Lower lobe of right lung (tissue), 2 donors: Measurements from ENCODE around the gene SLX4. TPM values are rescaled to one million over a fixed set of nuclear protein-coding genes. Genes with fewer than 3 reads are reported as not detected.
"Not testable (repeated sequence)": the region's sequence is repeated elsewhere in the genome, so short reads cannot be mapped to it uniquely, and the experiment has no call there.

Experiments
- ATAC-seq, 2 donors: fragments of 200-7000 bp; cut with Tn5 transposase; one replicate each; pipeline ENCODE4 v1.9.1; 2020 to 2022; ENCODE audit warnings: mild to moderate bottlenecking in 2 of 2, moderate library complexity in 2 of 2
- DNase-seq: peaks from one replicate; pipeline ENCODE4 v3.0.0-alpha.2; 2020
- H3K27ac ChIP-seq: fragments of 200-600 bp; one replicate; pipeline ENCODE4 v1.8.0; 2022
- H3K27me3 ChIP-seq: fragments of 200-600 bp; one replicate; pipeline ENCODE4 v1.8.0; 2022; ENCODE audit warnings: low read depth
- H3K36me3 ChIP-seq: fragments of 200-600 bp; one replicate; pipeline ENCODE4 v1.8.0; 2022; ENCODE audit warnings: mild to moderate bottlenecking
- H3K4me1 ChIP-seq: fragments of 200-600 bp; one replicate; pipeline ENCODE4 v1.8.0; 2022
- H3K4me3 ChIP-seq: fragments of 200-600 bp; one replicate; pipeline ENCODE4 v1.8.0; 2022; ENCODE audit warnings: mild to moderate bottlenecking
- H3K9me3 ChIP-seq: fragments of 200-600 bp; one replicate; pipeline ENCODE4 v1.8.0; 2022
- CTCF ChIP-seq: fragments of 200-600 bp; IDR thresholded peaks from one replicate; pipeline ENCODE4 v1.8.0; 2022; ENCODE audit warnings: antibody characterized with exemption, mild to moderate bottlenecking
- intact Hi-C: fragments of 100-400 bp; cut with DNase I; formaldehyde crosslinking; loops from one replicate; pipeline ENCODE4 v1.11.0; 2022
- long read RNA-seq: library from polyadenylated mRNA; unstranded; transcript quantifications from one replicate; pipeline ENCODE4 v2.0.0, GENCODE V29; 2021
- total RNA-seq: library from RNA; stranded (reverse); fragmentation: NEBNext Ultra II Directional; extraction: Animal tissue kit (Norgen Biotek cat#: 25700); gene quantifications from one replicate; pipeline ENCODE4 v1.2.1, GENCODE V29; 2021
- donor health status: DM: no; HTN: yes; CAD: no; lungs with severe emphysema.

SLX4 gene
- total RNA-seq: 5.7 TPM
- long read RNA-seq, partial matches to known transcripts: 1 of 3 reads
- long read RNA-seq, other reads (novel, unspliced or antisense): 2 of 3 reads

GRCh38 chr16:3611146-3611975, at the start of gene SLX4:
SLX4 (minus strand) TSS chr16:3611606; CDS start chr16:3608964, 2,642 bp downstream.
- Histone ChIP-seq H3K9me3 (no peaks in the 10 kb centered on the region), H3K36me3 (peaks cover 7% of the 10 kb centered on the region), H3K4me3 (peak within 1 kb of the TSS; percentile 93), H3K4me1 (peaks cover 24% of the 10 kb centered on the region), H3K27me3 (no peaks in the 10 kb centered on the region), H3K27ac (peak within 1 kb of the TSS; percentile 89)
- ATAC-seq (peak; percentile 98), DNase-seq (peak; percentile 94)
- TF ChIP-seq CTCF: no peak
- intact Hi-C loops: no loop called here

- Histone ChIP-seq H3K9me3 (no peaks in the 10 kb centered on the region), H3K4me1 (no peaks in the 10 kb centered on the region), H3K4me3 (no peak overlapping the region), H3K27ac (no peak overlapping the region), H3K36me3 (peaks cover 86% of the 10 kb centered on the region), H3K27me3 (no peaks in the 10 kb centered on the region)
- TF ChIP-seq CTCF: no peak
- DNase-seq (no peak), ATAC-seq (no peak)
- intact Hi-C loops: no loop called here
Measured at GRCh38 chr16:3659251-3659650, 47.8 kb upstream of the SLX4 start.

- no peak overlapping the region for H3K4me3 ChIP-seq
- H3K27me3 ChIP-seq: no peaks in the 10 kb centered on the region
- intact Hi-C loops: no loop called here
- no peaks in the 10 kb centered on the region for H3K4me1 ChIP-seq
- peak; percentile 30 for DNase-seq
- no peak for ATAC-seq
- no peak for TF ChIP-seq CTCF
- no peak overlapping the region for H3K27ac ChIP-seq
- peaks cover 70% of the 10 kb centered on the region for H3K36me3 ChIP-seq
- no peaks in the 10 kb centered on the region for H3K9me3 ChIP-seq
Measured at GRCh38 chr16:3656491-3657468, 45.4 kb upstream of the SLX4 start.

GRCh38 chr16:3656160-3656490, 44.7 kb upstream of the SLX4 start:
- ATAC-seq, H3K27me3 ChIP-seq, H3K4me3 ChIP-seq, H3K9me3 ChIP-seq, H3K4me1 ChIP-seq, H3K27ac ChIP-seq, intact Hi-C loops: not testable (repeated sequence)
- DNase-seq: peak; percentile 8
- peaks cover 70% of the 10 kb centered on the region for H3K36me3 ChIP-seq

- Histone ChIP-seq H3K9me3 (no peaks in the 10 kb centered on the region), H3K27me3 (no peaks in the 10 kb centered on the region), H3K4me3 (no peak overlapping the region), H3K4me1 (no peaks in the 10 kb centered on the region), H3K27ac (no peak overlapping the region), H3K36me3 (peaks cover 69% of the 10 kb centered on the region)
- no peak for TF ChIP-seq CTCF
- peak; percentile 24 for DNase-seq
- intact Hi-C loops: no loop called here
- peak in 1 of 2 donors; percentile 8 for ATAC-seq
Measured at GRCh38 chr16:3655396-3656159, 44.2 kb upstream of the SLX4 start.
